ENCODE data around the gene KIF5C. TPM values are rescaled to one million over a fixed set of nuclear protein-coding genes. Genes with fewer than 3 reads are reported as not detected.
A peak's percentile ranks its signal among the peaks of the same experiment; 100 is the strongest.

KIF5C gene
- total RNA-seq, 2 donors from 2014 or later = 2.6 to 8.6 TPM

- no peak overlapping the region for H3K4me3 Mint-ChIP-seq
- DNase-seq (ENCODE audit: low spot score) (no peak), ATAC-seq (no peak)
- no peaks in the 10 kb centered on the region for H3K36me3 Mint-ChIP-seq
- H3K4me1 Mint-ChIP-seq (ENCODE audit: low read depth in 2 of 2) = no peaks in the 10 kb centered on the region
- no peak overlapping the region for H3K27ac Mint-ChIP-seq
- H3K27me3 Mint-ChIP-seq = peaks cover 13 to 14% of the 10 kb centered on the region in 2 donors
- H3K9me3 Mint-ChIP-seq = no peaks in the 10 kb centered on the region
Measured at GRCh38 chr2:149033716-149034115, 158.7 kb downstream of the KIF5C start.

- ATAC-seq = no peak
- Mint-ChIP-seq H3K9me3 (no peaks in the 10 kb centered on the region), H3K4me3 (no peak overlapping the region), H3K36me3 (no peaks in the 10 kb centered on the region), H3K4me1 (ENCODE audit: low read depth in 2 of 2) (no peaks in the 10 kb centered on the region), H3K27ac (no peak overlapping the region), H3K27me3 (peaks cover 13 to 14% of the 10 kb centered on the region in 2 donors)
- no peak for DNase-seq (ENCODE audit: low spot score)
Measured at GRCh38 chr2:149034406-149034805, 159.4 kb downstream of the KIF5C start.

- Mint-ChIP-seq H3K27me3 (peaks cover 14 to 25% of the 10 kb centered on the region in 2 donors), H3K27ac (no peak overlapping the region), H3K9me3 (no peaks in the 10 kb centered on the region), H3K4me3 (no peak overlapping the region), H3K4me1 (ENCODE audit: low read depth in 2 of 2) (no peaks in the 10 kb centered on the region), H3K36me3 (no peaks in the 10 kb centered on the region)
- no peak for DNase-seq (ENCODE audit: low spot score)
- peak in 1 of 2 donors; percentile 24 for ATAC-seq
Measured at GRCh38 chr2:149036507-149037293, 161.7 kb downstream of the KIF5C start.

- Mint-ChIP-seq H3K27ac (no peak overlapping the region), H3K4me3 (no peak overlapping the region), H3K36me3 (no peaks in the 10 kb centered on the region), H3K4me1 (ENCODE audit: low read depth in 2 of 2) (no peaks in the 10 kb centered on the region), H3K9me3 (no peaks in the 10 kb centered on the region), H3K27me3 (peaks cover 14 to 31% of the 10 kb centered on the region in 2 donors)
- DNase-seq (ENCODE audit: low spot score) (no peak), ATAC-seq (no peak)
Measured at GRCh38 chr2:149037851-149038250, 162.8 kb downstream of the KIF5C start.

- DNase-seq (ENCODE audit: low spot score) (no peak), ATAC-seq (peak in 1 of 2 donors; percentile 34)
- H3K27ac Mint-ChIP-seq = no peak within 1 kb of the TSS
- no peaks in the 10 kb centered on the region for H3K9me3 Mint-ChIP-seq
- H3K4me3 Mint-ChIP-seq = no peak within 1 kb of the TSS
- H3K36me3 Mint-ChIP-seq = no peaks in the 10 kb centered on the region
- no peaks in the 10 kb centered on the region for H3K4me1 Mint-ChIP-seq (ENCODE audit: low read depth in 2 of 2)
- peaks cover 11 to 30% of the 10 kb centered on the region in 2 donors for H3K27me3 Mint-ChIP-seq
Measured at GRCh38 chr2:149038442-149039212, 163.6 kb downstream of the KIF5C start, which contains the start of gene LYPD6B. Gene LYPD6B, plus strand, starts transcription at chr2:149038699. Its CDS starts 92,250 bp downstream, at chr2:149130949.

- no peaks in the 10 kb centered on the region for H3K9me3 Mint-ChIP-seq
Measured at GRCh38 chr2:149039213-149039724, 164.2 kb downstream of the KIF5C start.

GRCh38 chr2:149040451-149040850, 165.4 kb downstream of the KIF5C start:
- no peak for DNase-seq (ENCODE audit: low spot score)
- Mint-ChIP-seq H3K4me3 (no peak overlapping the region), H3K36me3 (no peaks in the 10 kb centered on the region)

More at GRCh38 chr2:149039213-149039724, 164.2 kb downstream of the KIF5C start:
- no peaks in the 10 kb centered on the region for H3K4me1 Mint-ChIP-seq (ENCODE audit: low read depth in 2 of 2)
- peaks cover 7 to 29% of the 10 kb centered on the region in 2 donors for H3K27me3 Mint-ChIP-seq
- no peak for DNase-seq (ENCODE audit: low spot score)
- no peaks in the 10 kb centered on the region for H3K36me3 Mint-ChIP-seq
- H3K27ac Mint-ChIP-seq = no peak overlapping the region
- H3K4me3 Mint-ChIP-seq = no peak overlapping the region
- no peak for ATAC-seq

GRCh38 chr2:149041482-149041881, 166.5 kb downstream of the KIF5C start:
- H3K4me1 Mint-ChIP-seq (ENCODE audit: low read depth in 2 of 2) = no peaks in the 10 kb centered on the region
- no peak for ATAC-seq
- H3K36me3 Mint-ChIP-seq = peaks cover 8% of the 10 kb centered on the region
- DNase-seq (ENCODE audit: low spot score) = no peak
- no peak overlapping the region for H3K27ac Mint-ChIP-seq
- H3K9me3 Mint-ChIP-seq = no peaks in the 10 kb centered on the region
- H3K4me3 Mint-ChIP-seq = no peak overlapping the region
- H3K27me3 Mint-ChIP-seq = peaks cover 7 to 27% of the 10 kb centered on the region in 2 donors

More at GRCh38 chr2:149040451-149040850, 165.4 kb downstream of the KIF5C start:
- no peaks in the 10 kb centered on the region for H3K9me3 Mint-ChIP-seq
- no peak overlapping the region for H3K27ac Mint-ChIP-seq
- ATAC-seq = no peak
- peaks cover 7 to 29% of the 10 kb centered on the region in 2 donors for H3K27me3 Mint-ChIP-seq
- H3K4me1 Mint-ChIP-seq (ENCODE audit: low read depth in 2 of 2) = no peaks in the 10 kb centered on the region

- peaks cover 3% of the 10 kb centered on the region for H3K9me3 Mint-ChIP-seq
- DNase-seq (ENCODE audit: low spot score) (no peak), ATAC-seq (no peak)
- H3K4me3 Mint-ChIP-seq = no peak overlapping the region
- H3K27me3 Mint-ChIP-seq = peaks cover 8 to 21% of the 10 kb centered on the region in 2 donors
- H3K27ac Mint-ChIP-seq = no peak overlapping the region
- H3K4me1 Mint-ChIP-seq (ENCODE audit: low read depth in 2 of 2) = no peaks in the 10 kb centered on the region
- H3K36me3 Mint-ChIP-seq = peaks cover 16% of the 10 kb centered on the region
Measured at GRCh38 chr2:149042881-149043280, 167.9 kb downstream of the KIF5C start.

- H3K27me3 Mint-ChIP-seq = peaks cover 21 to 24% of the 10 kb centered on the region in 2 donors
- no peaks in the 10 kb centered on the region for H3K4me1 Mint-ChIP-seq (ENCODE audit: low read depth in 2 of 2)
- H3K4me3 Mint-ChIP-seq = no peak overlapping the region
- peaks cover 7% of the 10 kb centered on the region for H3K9me3 Mint-ChIP-seq
- no peak overlapping the region for H3K27ac Mint-ChIP-seq
- peaks cover 26% of the 10 kb centered on the region for H3K36me3 Mint-ChIP-seq
- no peak for ATAC-seq
- no peak for DNase-seq (ENCODE audit: low spot score)
Measured at GRCh38 chr2:149044500-149044899, 169.5 kb downstream of the KIF5C start.

- Mint-ChIP-seq H3K9me3 (peaks cover 7% of the 10 kb centered on the region), H3K27me3 (peaks cover 11 to 30% of the 10 kb centered on the region in 2 donors), H3K4me1 (ENCODE audit: low read depth in 2 of 2) (no peaks in the 10 kb centered on the region), H3K36me3 (peaks cover 26% of the 10 kb centered on the region), H3K27ac (no peak overlapping the region), H3K4me3 (no peak overlapping the region)
- ATAC-seq (no peak), DNase-seq (ENCODE audit: low spot score) (no peak)
Measured at GRCh38 chr2:149047118-149047517, 172.1 kb downstream of the KIF5C start.

- Mint-ChIP-seq H3K4me3 (no peak overlapping the region), H3K27me3 (peaks cover 6 to 30% of the 10 kb centered on the region in 2 donors), H3K36me3 (peaks cover 26% of the 10 kb centered on the region), H3K4me1 (ENCODE audit: low read depth in 2 of 2) (no peaks in the 10 kb centered on the region), H3K27ac (no peak overlapping the region), H3K9me3 (peaks cover 7% of the 10 kb centered on the region)
- DNase-seq (ENCODE audit: low spot score) = no peak
- no peak for ATAC-seq
Measured at GRCh38 chr2:149049142-149049541, 174.1 kb downstream of the KIF5C start.

GRCh38 chr2:149050188-149050587, 175.2 kb downstream of the KIF5C start:
- peaks cover 26% of the 10 kb centered on the region for H3K36me3 Mint-ChIP-seq
- H3K27ac Mint-ChIP-seq = no peak overlapping the region
- no peak for DNase-seq (ENCODE audit: low spot score)
- no peaks in the 10 kb centered on the region for H3K4me1 Mint-ChIP-seq (ENCODE audit: low read depth in 2 of 2)
- peaks cover 7% of the 10 kb centered on the region for H3K9me3 Mint-ChIP-seq
- no peak for ATAC-seq
- peaks cover 6 to 30% of the 10 kb centered on the region in 2 donors for H3K27me3 Mint-ChIP-seq
- H3K4me3 Mint-ChIP-seq = no peak overlapping the region

GRCh38 chr2:149055751-149056150, 180.7 kb downstream of the KIF5C start:
- ATAC-seq = no peak
- no peak overlapping the region for H3K27ac Mint-ChIP-seq
- no peaks in the 10 kb centered on the region for H3K9me3 Mint-ChIP-seq
- peaks cover 7 to 11% of the 10 kb centered on the region in 2 donors for H3K27me3 Mint-ChIP-seq
- no peak for DNase-seq (ENCODE audit: low spot score)
- H3K36me3 Mint-ChIP-seq = no peaks in the 10 kb centered on the region
- H3K4me1 Mint-ChIP-seq (ENCODE audit: low read depth in 2 of 2) = no peaks in the 10 kb centered on the region
- no peak overlapping the region for H3K4me3 Mint-ChIP-seq

Data from natural killer cell treated with Interleukin-12 subunit alpha and Interleukin-12 subunit beta and Interleukin-15 and Interleukin-18, amount 100 ng/mL, for 72 hours (primary cell).